Measurements from ENCODE around the gene FPGS.

DNA sequence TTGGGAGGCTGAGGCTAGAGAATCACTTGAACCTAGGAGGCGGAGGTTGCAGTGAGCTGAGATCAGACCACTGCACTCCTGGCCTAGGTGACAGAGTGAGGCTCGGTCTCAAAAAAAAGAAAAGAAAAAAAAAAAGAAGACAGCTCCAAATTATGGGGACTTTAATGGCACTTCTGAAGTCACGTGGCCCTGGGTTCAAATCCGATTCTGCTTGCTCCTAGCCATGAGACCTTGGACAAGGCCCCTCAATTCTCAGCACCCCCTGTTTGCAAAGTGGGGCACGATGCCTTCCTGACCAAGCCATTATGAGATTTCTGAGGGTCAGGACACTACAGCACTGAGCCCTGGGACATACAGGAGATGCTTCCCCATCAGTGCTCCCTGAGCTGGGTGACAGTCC is 52.8 kb downstream of the FPGS start:
- TF ChIP-seq CTCF (IDR thresholded peaks at IDR 0.05) (no peak), POLR2A (IDR thresholded peaks at IDR 0.05) (no peak)
